Retinal pigment epithelial cell (primary cell): Measurements from ENCODE around the gene ASGR2.
A peak's percentile ranks its signal among the peaks of the same experiment; 100 is the strongest.

Source experiments
- DNase-seq: peaks from one replicate; pipeline ENCODE4 v3.0.0-alpha.2; 2010; ENCODE audit warnings: low read depth
- H3K4me3 ChIP-seq: 2 replicates; pipeline ENCODE4 v1.5.1; 2011; ENCODE audit warnings: mild to moderate bottlenecking, low read length, control low read depth, moderate library complexity
- CTCF ChIP-seq: conservative IDR thresholded peaks from 2 replicates; pipeline ENCODE4 v1.5.1; 2011; ENCODE audit warnings: low read depth, low read length, control low read depth, inconsistent platforms

The ASGR2 gene

GRCh38 chr17:7070712-7071111 is 43.9 kb downstream of the ASGR2 start:
- TF ChIP-seq CTCF, result no peak
- DNase-seq, result no peak
- no peak overlapping the region for H3K4me3 ChIP-seq

DNA sequence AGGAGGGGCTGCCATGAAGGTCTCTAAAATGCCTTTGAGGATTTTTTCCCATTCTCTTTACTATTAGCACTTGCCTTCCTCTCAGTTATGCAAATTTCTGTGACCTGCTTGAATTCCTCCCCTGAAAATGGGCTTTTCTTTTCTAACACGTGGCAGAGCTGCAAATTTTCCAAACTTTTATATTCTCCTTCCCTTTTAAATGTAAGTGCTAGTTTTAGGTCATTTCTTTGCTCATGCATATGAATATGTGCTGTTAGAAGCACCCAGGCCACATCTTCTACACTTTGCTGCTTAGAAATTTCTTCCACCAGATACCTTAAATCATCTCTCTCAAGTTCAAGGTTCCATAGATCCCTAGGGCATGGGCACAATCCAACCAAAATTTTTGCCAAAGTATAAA is 46.4 kb downstream of the ASGR2 start:
- DNase-seq, result no peak
- H3K4me3 ChIP-seq, result no peak overlapping the region
- TF ChIP-seq CTCF, result no peak

DNA sequence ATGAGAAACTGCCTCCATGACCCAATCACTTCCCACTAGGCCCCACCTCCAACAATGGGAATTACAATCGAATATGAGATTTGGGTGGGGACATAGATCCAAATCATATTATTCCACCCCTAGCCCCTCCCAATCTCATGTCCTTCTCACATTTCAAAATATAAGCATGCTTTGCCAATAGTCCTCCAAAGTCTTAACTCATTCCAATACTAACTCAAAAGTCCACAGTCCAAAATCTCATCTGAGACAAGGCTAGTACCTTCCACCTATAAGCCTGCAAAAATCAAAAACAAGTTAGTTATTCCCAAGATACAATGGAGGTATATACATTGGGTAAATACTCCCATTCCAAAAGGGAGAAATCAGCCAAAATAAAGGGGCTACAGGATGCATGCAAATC is 47.4 kb downstream of the ASGR2 start:
- no peak overlapping the region for H3K4me3 ChIP-seq
- DNase-seq, result no peak
- TF ChIP-seq CTCF, result no peak

- no peak overlapping the region for H3K4me3 ChIP-seq
- TF ChIP-seq CTCF, result no peak
- no peak for DNase-seq
Observed at GRCh38 chr17:7064261-7064660, 50.4 kb downstream of the ASGR2 start.

DNA sequence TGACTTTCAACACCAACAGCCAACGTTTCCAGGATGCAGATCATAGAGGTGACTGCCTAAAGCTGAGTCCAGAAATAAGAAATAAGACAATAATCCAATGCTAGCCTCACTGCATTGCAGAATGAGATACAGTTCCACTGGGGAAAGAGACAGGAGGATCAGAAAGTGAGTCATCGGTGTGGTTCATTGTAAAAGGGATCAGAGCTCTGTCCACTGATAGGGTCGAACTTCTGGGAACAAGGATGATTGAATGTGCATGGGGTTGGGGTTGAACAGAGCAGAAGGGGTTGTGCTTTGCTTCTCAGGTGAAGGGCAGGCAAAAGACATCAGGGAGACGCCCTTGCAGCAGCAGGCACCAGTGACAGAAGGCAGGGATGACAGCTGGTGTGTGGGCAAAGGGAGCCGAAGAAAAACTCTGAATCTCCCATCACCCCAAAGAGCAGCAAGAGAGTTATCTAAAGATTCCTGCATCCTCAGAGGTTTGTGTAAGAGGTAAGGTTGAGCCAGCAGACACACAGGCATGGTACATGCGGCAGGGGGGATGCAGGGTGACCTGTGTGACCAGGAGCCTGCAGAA is 51.0 kb downstream of the ASGR2 start:
- H3K4me3 ChIP-seq, result no peak overlapping the region
- TF ChIP-seq CTCF, result no peak
- no peak for DNase-seq

- TF ChIP-seq CTCF, result no peak
- no peak overlapping the region for H3K4me3 ChIP-seq
- peak; percentile 49 for DNase-seq
Observed at GRCh38 chr17:7060165-7060891, 54.3 kb downstream of the ASGR2 start.

DNA sequence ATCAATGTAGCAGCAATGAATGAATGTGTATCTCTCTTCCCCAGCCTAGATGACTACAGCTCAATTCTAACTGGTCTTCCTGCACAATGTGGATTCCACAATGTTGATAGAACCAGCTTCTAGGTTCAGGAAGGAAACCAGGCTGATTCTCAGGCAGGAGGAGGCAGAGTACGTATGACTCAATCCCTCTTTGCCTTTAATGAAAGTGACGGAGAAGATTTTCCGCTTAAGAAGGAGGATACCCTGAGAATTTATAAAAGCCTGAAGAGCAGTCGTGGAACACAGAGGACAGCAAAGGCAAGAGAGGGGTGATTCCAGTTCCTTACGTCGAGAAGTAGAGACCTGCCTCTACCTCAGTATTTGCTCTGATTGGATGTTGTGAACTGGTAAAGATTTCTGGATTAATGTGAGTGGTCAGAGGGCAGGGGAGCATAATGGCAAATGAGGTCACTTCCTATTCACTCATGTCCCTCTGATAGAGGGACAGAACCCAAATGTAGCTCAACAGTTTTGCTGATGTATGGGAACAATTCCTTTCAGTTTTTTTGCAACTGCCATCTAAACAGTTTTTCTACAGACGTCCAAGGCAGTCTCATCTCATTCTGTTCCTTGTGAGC is 55.7 kb downstream of the ASGR2 start:
- H3K4me3 ChIP-seq, result no peak overlapping the region
- DNase-seq, result no peak
- no peak for TF ChIP-seq CTCF
